ENCODE data around the gene CDH4.

The CDH4 gene

GRCh38 chr20:61411743-61412142 lies 159.7 kb downstream of the CDH4 start:
- Histone ChIP-seq H3K27me3 (ENCODE audit: low read depth, low read length) (no peaks in the 10 kb centered on the region), H3K9me3 (ENCODE audit: control insufficient read depth in 1 of 2, low read length in 2 of 2) (peaks cover 5 to 9% of the 10 kb centered on the region in 2 donors), H3K27ac (ENCODE audit: low read length) (no peak overlapping the region), H3K4me3 (ENCODE audit: low read depth in 1 of 2, low read length in 2 of 2) (no peak overlapping the region), H3K36me3 (ENCODE audit: control insufficient read depth in 1 of 2, insufficient read depth in 2 of 2, low read length in 2 of 2) (no peaks in the 10 kb centered on the region), H3K4me1 (ENCODE audit: control insufficient read depth in 1 of 2, insufficient read depth in 2 of 2, low read length in 2 of 2) (no peaks in the 10 kb centered on the region)

DNA sequence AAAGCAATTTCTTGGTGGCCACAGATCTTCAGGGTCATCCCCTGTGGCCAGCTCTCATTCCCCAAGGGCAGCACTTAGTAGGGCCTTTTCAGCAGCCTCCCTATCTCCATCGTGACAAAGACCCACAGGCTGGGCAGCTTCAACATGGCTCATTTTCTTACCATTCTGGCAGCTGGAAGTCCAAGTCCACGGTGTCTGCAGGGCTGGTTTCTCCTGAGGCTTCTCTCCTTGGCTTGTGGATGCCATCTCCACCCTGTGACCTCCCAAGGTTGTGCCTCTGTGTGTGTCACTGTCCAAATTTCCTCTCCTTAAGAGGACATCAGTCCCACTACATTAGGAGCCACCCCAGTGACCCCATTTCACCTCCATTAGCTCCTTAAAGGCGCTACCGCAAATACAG lies 161.7 kb downstream of the CDH4 start:
- peaks cover 5 to 9% of the 10 kb centered on the region in 2 donors for H3K9me3 ChIP-seq (ENCODE audit: control insufficient read depth in 1 of 2, low read length in 2 of 2)
- no peaks in the 10 kb centered on the region for H3K27me3 ChIP-seq (ENCODE audit: low read depth, low read length)
- H3K4me1 ChIP-seq (ENCODE audit: control insufficient read depth in 1 of 2, insufficient read depth in 2 of 2, low read length in 2 of 2), result no peaks in the 10 kb centered on the region
- H3K27ac ChIP-seq (ENCODE audit: low read length), result no peak overlapping the region
- H3K4me3 ChIP-seq (ENCODE audit: low read depth in 1 of 2, low read length in 2 of 2), result no peak overlapping the region
- no peaks in the 10 kb centered on the region for H3K36me3 ChIP-seq (ENCODE audit: control insufficient read depth in 1 of 2, insufficient read depth in 2 of 2, low read length in 2 of 2)

DNA sequence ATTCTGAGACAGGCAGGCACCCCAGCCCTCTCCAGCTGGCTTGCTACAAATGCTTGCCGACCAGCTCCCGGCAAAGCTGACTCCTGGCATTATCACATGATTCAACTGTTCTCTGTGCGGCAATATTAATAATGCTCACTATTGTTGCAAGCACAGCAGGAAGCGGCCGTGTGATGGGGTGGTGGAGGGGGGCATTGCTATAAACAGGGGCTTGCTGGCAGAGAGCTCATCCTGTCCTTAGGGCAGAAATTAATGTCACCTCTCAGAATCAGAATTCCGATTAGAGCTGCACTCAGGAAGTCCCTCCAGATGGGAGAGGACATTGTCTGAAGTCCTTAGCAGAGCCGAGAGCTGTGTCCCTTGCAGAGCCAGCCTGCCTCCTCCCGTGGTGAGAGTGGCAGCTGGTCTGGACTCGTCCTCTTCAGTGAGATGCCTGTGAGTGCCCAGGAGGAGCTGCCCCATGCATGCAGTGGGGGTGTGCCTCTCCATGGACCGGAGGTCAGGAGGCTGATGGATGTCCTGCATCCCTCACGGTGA lies 162.5 kb downstream of the CDH4 start:
- Histone ChIP-seq H3K9me3 (ENCODE audit: control insufficient read depth in 1 of 2, low read length in 2 of 2) (peaks cover 5 to 9% of the 10 kb centered on the region in 2 donors), H3K36me3 (ENCODE audit: control insufficient read depth in 1 of 2, insufficient read depth in 2 of 2, low read length in 2 of 2) (no peaks in the 10 kb centered on the region), H3K4me3 (ENCODE audit: low read depth in 1 of 2, low read length in 2 of 2) (no peak overlapping the region), H3K27ac (ENCODE audit: low read length) (no peak overlapping the region), H3K27me3 (ENCODE audit: low read depth, low read length) (no peaks in the 10 kb centered on the region), H3K4me1 (ENCODE audit: control insufficient read depth in 1 of 2, insufficient read depth in 2 of 2, low read length in 2 of 2) (no peaks in the 10 kb centered on the region)

DNA sequence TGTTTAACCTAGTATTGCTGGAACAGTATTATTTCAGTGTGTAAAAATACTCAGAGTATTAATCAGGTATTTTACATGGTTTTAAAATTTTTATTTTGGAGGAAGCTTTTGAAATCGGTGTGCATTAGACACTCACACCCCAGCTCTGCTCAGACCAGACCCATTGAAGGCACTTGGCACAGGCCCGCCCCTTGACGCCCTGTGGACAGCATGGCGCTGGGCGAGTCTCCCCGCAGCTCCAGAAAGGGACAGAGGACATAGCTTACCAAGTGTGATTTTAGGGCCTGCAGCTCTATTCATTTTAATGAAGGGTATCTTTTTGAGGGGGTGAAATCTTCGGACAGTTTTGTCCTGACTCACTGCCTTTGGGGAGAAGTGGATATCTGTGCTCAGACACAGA lies 164.5 kb downstream of the CDH4 start:
- no peaks in the 10 kb centered on the region for H3K36me3 ChIP-seq (ENCODE audit: control insufficient read depth in 1 of 2, insufficient read depth in 2 of 2, low read length in 2 of 2)

DNA sequence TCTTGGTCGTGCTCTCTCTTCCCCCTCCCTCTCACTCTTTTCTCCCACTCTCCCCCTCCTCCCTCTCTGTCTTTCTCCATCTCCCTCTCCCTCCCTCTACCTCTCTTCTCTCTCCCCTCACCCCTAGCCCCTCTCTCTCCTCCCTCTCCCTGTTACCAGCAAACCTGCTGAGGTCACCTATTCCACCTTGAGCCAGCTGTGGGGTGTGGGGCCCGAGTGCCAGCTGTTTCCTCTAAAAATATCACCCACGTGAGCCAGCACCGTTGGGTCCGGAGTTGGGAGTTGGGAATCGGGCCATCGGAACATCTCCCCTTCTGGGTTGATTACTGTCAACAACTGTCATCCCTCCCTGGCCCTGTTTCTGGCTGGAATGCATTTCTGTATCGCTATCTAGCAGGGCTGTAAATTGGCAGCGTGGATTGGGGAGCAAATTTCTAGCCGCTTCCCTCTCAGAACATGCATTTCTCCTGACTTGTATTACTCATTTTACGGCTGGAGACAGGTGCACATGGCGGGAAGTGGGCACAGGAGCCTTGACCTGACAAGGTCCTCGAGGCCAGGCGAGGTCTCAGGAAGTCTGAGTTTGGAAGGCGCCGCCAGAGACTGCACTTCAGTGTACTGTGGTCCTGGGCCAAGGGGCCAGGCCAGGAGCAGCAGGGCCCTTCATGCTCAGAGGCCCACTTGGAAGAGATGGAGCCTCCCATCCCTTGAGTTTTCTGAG lies 165.3 kb downstream of the CDH4 start:
- H3K27ac ChIP-seq (ENCODE audit: low read length), result no peak overlapping the region
- H3K4me1 ChIP-seq (ENCODE audit: control insufficient read depth in 1 of 2, insufficient read depth in 2 of 2, low read length in 2 of 2), result no peaks in the 10 kb centered on the region
- H3K27me3 ChIP-seq (ENCODE audit: low read depth, low read length), result no peaks in the 10 kb centered on the region
- H3K9me3 ChIP-seq (ENCODE audit: control insufficient read depth in 1 of 2, low read length in 2 of 2), result peaks cover 5 to 15% of the 10 kb centered on the region in 2 donors
- H3K4me3 ChIP-seq (ENCODE audit: low read depth in 1 of 2, low read length in 2 of 2), result no peak overlapping the region
- no peaks in the 10 kb centered on the region for H3K36me3 ChIP-seq (ENCODE audit: control insufficient read depth in 1 of 2, insufficient read depth in 2 of 2, low read length in 2 of 2)

More for the DNA sequence above, 164.5 kb downstream of the CDH4 start:
- no peaks in the 10 kb centered on the region for H3K27me3 ChIP-seq (ENCODE audit: low read depth, low read length)
- H3K9me3 ChIP-seq (ENCODE audit: control insufficient read depth in 1 of 2, low read length in 2 of 2), result peaks cover 5 to 15% of the 10 kb centered on the region in 2 donors
- no peak overlapping the region for H3K27ac ChIP-seq (ENCODE audit: low read length)
- no peaks in the 10 kb centered on the region for H3K4me1 ChIP-seq (ENCODE audit: control insufficient read depth in 1 of 2, insufficient read depth in 2 of 2, low read length in 2 of 2)
- H3K4me3 ChIP-seq (ENCODE audit: low read depth in 1 of 2, low read length in 2 of 2), result no peak overlapping the region

DNA sequence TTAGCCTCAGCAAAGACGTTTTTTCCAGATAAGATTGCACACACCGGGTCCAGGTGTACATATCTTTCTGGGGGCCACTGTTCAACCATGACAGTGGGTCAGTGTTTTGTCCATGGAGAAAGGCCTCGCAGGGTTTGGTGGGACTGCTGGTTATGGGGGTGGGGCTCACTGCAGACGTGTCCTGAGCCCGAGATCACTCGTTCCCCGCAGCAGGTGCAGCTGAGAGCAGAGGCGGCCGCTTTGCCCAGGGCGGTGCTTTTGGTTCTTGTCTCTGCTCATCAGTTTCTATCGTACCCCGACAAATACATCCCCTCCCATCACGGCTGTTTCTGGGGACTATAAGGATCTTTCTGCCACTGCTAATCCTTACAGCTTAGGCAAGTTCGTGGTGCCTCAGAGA lies 166.9 kb downstream of the CDH4 start:
- Histone ChIP-seq H3K27me3 (ENCODE audit: low read depth, low read length) (no peaks in the 10 kb centered on the region), H3K4me3 (ENCODE audit: low read depth in 1 of 2, low read length in 2 of 2) (no peak overlapping the region), H3K9me3 (ENCODE audit: control insufficient read depth in 1 of 2, low read length in 2 of 2) (peaks cover 2 to 8% of the 10 kb centered on the region in 2 donors), H3K36me3 (ENCODE audit: control insufficient read depth in 1 of 2, insufficient read depth in 2 of 2, low read length in 2 of 2) (no peaks in the 10 kb centered on the region), H3K4me1 (ENCODE audit: control insufficient read depth in 1 of 2, insufficient read depth in 2 of 2, low read length in 2 of 2) (no peaks in the 10 kb centered on the region), H3K27ac (ENCODE audit: low read length) (no peak overlapping the region)

GRCh38 chr20:61419501-61419900 lies 167.4 kb downstream of the CDH4 start:
- Histone ChIP-seq H3K27me3 (ENCODE audit: low read depth, low read length) (no peaks in the 10 kb centered on the region), H3K36me3 (ENCODE audit: control insufficient read depth in 1 of 2, insufficient read depth in 2 of 2, low read length in 2 of 2) (no peaks in the 10 kb centered on the region), H3K9me3 (ENCODE audit: control insufficient read depth in 1 of 2, low read length in 2 of 2) (peaks cover 0 to 6% of the 10 kb centered on the region in 2 donors), H3K4me1 (ENCODE audit: control insufficient read depth in 1 of 2, insufficient read depth in 2 of 2, low read length in 2 of 2) (no peaks in the 10 kb centered on the region), H3K4me3 (ENCODE audit: low read depth in 1 of 2, low read length in 2 of 2) (no peak overlapping the region), H3K27ac (ENCODE audit: low read length) (no peak overlapping the region)

DNA sequence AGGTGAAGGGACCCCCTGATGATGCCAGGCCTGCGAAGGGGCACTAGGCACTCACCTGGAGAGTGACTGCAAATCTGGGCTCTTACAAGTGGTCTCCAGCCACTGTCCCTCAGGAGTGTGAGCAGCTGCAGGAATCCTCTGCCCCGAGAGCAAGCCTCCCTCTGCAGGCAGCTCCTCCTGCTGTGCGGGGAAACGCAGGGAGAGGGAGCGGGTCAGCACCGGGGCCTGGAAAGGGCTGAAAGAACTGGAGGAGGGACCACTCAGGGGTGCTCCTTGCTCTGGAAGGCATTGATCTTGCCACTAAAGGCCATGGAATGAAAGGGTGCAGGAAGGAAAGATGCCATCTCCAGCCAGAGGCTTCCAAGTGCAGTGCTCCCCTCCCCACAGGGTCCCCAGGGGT lies 168.0 kb downstream of the CDH4 start:
- H3K4me1 ChIP-seq (ENCODE audit: control insufficient read depth in 1 of 2, insufficient read depth in 2 of 2, low read length in 2 of 2), result no peaks in the 10 kb centered on the region
- no peak overlapping the region for H3K27ac ChIP-seq (ENCODE audit: low read length)
- H3K9me3 ChIP-seq (ENCODE audit: control insufficient read depth in 1 of 2, low read length in 2 of 2), result peaks cover 0 to 6% of the 10 kb centered on the region in 2 donors
- no peaks in the 10 kb centered on the region for H3K36me3 ChIP-seq (ENCODE audit: control insufficient read depth in 1 of 2, insufficient read depth in 2 of 2, low read length in 2 of 2)
- H3K27me3 ChIP-seq (ENCODE audit: low read depth, low read length), result no peaks in the 10 kb centered on the region
- H3K4me3 ChIP-seq (ENCODE audit: low read depth in 1 of 2, low read length in 2 of 2), result no peak overlapping the region

- Histone ChIP-seq H3K27ac (ENCODE audit: low read length) (no peak overlapping the region), H3K4me3 (ENCODE audit: low read depth in 1 of 2, low read length in 2 of 2) (no peak overlapping the region), H3K4me1 (ENCODE audit: control insufficient read depth in 1 of 2, insufficient read depth in 2 of 2, low read length in 2 of 2) (no peaks in the 10 kb centered on the region), H3K27me3 (ENCODE audit: low read depth, low read length) (no peaks in the 10 kb centered on the region), H3K9me3 (ENCODE audit: control insufficient read depth in 1 of 2, low read length in 2 of 2) (peaks cover 0 to 6% of the 10 kb centered on the region in 2 donors), H3K36me3 (ENCODE audit: control insufficient read depth in 1 of 2, insufficient read depth in 2 of 2, low read length in 2 of 2) (no peaks in the 10 kb centered on the region)
Measured at GRCh38 chr20:61420781-61421180, 168.7 kb downstream of the CDH4 start.

GRCh38 chr20:61422636-61423425 lies 170.8 kb downstream of the CDH4 start:
- no peaks in the 10 kb centered on the region for H3K4me1 ChIP-seq (ENCODE audit: control insufficient read depth in 1 of 2, insufficient read depth in 2 of 2, low read length in 2 of 2)
- no peaks in the 10 kb centered on the region for H3K27me3 ChIP-seq (ENCODE audit: low read depth, low read length)
- no peak overlapping the region for H3K27ac ChIP-seq (ENCODE audit: low read length)
- H3K36me3 ChIP-seq (ENCODE audit: control insufficient read depth in 1 of 2, insufficient read depth in 2 of 2, low read length in 2 of 2), result no peaks in the 10 kb centered on the region
- H3K4me3 ChIP-seq (ENCODE audit: low read depth in 1 of 2, low read length in 2 of 2), result no peak overlapping the region
- peaks cover 0 to 6% of the 10 kb centered on the region in 2 donors for H3K9me3 ChIP-seq (ENCODE audit: control insufficient read depth in 1 of 2, low read length in 2 of 2)

GRCh38 chr20:61424011-61424627 lies 172.1 kb downstream of the CDH4 start:
- Histone ChIP-seq H3K4me3 (ENCODE audit: low read depth in 1 of 2, low read length in 2 of 2) (no peak overlapping the region), H3K36me3 (ENCODE audit: control insufficient read depth in 1 of 2, insufficient read depth in 2 of 2, low read length in 2 of 2) (no peaks in the 10 kb centered on the region), H3K27me3 (ENCODE audit: low read depth, low read length) (no peaks in the 10 kb centered on the region), H3K9me3 (ENCODE audit: control insufficient read depth in 1 of 2, low read length in 2 of 2) (peaks cover 0 to 6% of the 10 kb centered on the region in 2 donors), H3K27ac (ENCODE audit: low read length) (no peak overlapping the region), H3K4me1 (ENCODE audit: control insufficient read depth in 1 of 2, insufficient read depth in 2 of 2, low read length in 2 of 2) (no peaks in the 10 kb centered on the region)
